Type B pancreatic cell (in vitro differentiated cells): ENCODE data around the gene RAP1B. TPM values are rescaled to one million over a fixed set of nuclear protein-coding genes. Genes with fewer than 3 reads are reported as not detected.
"Not testable (repeated sequence)": the region's sequence is repeated elsewhere in the genome, so short reads cannot be mapped to it uniquely, and the experiment has no call there.

ENCODE experiments used
- DNase-seq: peaks from one replicate; pipeline ENCODE4 v3.0.0; 2021; ENCODE audit warnings: mixed read lengths; ENCODE audit not compliant: unreplicated experiment; ENCODE audit errors: extremely low spot score
- H3K27ac Mint-ChIP-seq: 2 replicates; pipeline ENCODE4 v1.8.0; 2021; ENCODE audit warnings: mild to moderate bottlenecking, mixed read lengths
- H3K27me3 Mint-ChIP-seq: 2 replicates; pipeline ENCODE4 v1.8.0; 2021; ENCODE audit warnings: mixed read lengths
- H3K36me3 Mint-ChIP-seq: 2 replicates; pipeline ENCODE4 v1.8.0; 2021; ENCODE audit warnings: mixed read lengths
- H3K4me1 Mint-ChIP-seq: one replicate; pipeline ENCODE4 v1.8.0; 2021; ENCODE audit warnings: mixed read lengths; ENCODE audit not compliant: unreplicated experiment
- H3K4me3 Mint-ChIP-seq: 2 replicates; pipeline ENCODE4 v1.8.0; 2021; ENCODE audit warnings: mild to moderate bottlenecking, mixed read lengths
- H3K9me3 Mint-ChIP-seq: 2 replicates; pipeline ENCODE4 v1.8.0; 2021; ENCODE audit warnings: mixed read lengths
- total RNA-seq: library from RNA; stranded (reverse); gene quantifications from 2 replicates; pipeline ENCODE4 v1.2.1, GENCODE V29; 2021; ENCODE audit warnings: low replicate concordance
- TF ChIP-seq, protein P1 (sequence below): fragments of 200-600 bp; sonication (generic); conservative IDR thresholded peaks from 2 replicates; pipeline ENCODE4 v1.5.0; 2021; ENCODE audit warnings: antibody characterized with exemption, mild to moderate bottlenecking

RAP1B gene
- total RNA-seq, 1 donor from 2014 or later = 110 TPM

DNA sequence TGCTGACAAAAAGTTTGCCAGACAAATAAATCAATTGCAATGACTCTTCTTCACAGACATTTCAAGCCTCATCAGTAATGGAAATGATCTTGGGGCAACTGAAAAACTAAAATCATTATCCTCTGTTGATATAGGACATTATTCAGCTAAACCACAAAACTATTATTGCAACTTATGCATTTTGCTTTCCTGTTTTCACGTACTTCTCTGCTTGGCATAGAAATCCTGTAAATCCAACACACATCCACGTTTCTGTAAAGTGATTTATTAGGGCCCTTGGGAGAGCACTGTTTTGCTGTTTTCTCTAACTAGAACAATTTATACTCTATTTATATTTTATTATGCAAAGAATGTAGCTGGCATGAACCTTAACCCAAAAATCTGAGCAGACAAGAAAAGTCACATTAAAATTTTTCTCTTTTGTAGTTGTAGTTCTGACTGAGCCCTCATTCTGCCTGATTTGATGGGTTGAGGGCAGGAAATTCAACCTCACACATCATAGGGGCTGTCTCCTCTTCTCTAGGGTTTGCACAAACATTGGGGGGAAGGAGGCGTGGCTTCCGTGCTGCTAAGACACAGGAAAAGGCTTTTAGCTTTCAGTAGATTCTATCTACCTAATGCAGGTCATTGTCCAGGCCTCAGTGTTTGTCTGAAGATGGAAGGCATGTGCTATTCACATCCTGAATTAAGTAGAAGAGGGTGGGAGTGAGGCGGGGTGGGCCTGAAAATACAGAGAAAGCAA is 64.6 kb downstream of the RAP1B start:
- no peaks in the 10 kb centered on the region for H3K4me1 Mint-ChIP-seq
- no peaks in the 10 kb centered on the region for H3K36me3 Mint-ChIP-seq
- DNase-seq = no peak
- H3K27me3 Mint-ChIP-seq = no peaks in the 10 kb centered on the region
- peak overlapping the region; percentile 86 for H3K27ac Mint-ChIP-seq
- H3K4me3 Mint-ChIP-seq = no peak overlapping the region
- no peaks in the 10 kb centered on the region for H3K9me3 Mint-ChIP-seq
- TF ChIP-seq, protein P1, sequence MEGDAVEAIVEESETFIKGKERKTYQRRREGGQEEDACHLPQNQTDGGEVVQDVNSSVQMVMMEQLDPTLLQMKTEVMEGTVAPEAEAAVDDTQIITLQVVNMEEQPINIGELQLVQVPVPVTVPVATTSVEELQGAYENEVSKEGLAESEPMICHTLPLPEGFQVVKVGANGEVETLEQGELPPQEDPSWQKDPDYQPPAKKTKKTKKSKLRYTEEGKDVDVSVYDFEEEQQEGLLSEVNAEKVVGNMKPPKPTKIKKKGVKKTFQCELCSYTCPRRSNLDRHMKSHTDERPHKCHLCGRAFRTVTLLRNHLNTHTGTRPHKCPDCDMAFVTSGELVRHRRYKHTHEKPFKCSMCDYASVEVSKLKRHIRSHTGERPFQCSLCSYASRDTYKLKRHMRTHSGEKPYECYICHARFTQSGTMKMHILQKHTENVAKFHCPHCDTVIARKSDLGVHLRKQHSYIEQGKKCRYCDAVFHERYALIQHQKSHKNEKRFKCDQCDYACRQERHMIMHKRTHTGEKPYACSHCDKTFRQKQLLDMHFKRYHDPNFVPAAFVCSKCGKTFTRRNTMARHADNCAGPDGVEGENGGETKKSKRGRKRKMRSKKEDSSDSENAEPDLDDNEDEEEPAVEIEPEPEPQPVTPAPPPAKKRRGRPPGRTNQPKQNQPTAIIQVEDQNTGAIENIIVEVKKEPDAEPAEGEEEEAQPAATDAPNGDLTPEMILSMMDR = no peak

DNA sequence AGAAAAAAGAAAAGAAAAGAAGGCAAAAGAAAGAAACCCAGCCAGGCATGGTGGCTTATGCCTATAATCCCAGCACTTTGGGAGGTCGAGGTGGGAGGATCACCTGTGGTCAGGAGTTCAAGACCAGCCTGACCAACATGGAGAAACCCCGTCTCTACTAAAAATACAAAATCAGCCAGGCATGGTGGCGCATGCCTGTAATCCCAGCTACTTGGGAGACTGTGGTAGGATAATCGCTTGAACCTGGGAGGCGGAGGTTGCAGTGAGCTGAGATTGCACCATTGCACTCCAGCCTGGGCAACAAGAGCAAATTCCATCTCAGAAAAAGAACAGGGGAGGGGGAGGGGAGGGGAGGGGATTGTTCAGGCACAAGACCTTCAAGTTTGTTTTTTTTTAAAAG is 66.2 kb downstream of the RAP1B start:
- not testable (repeated sequence) for H3K4me1 Mint-ChIP-seq, H3K27me3 Mint-ChIP-seq, H3K27ac Mint-ChIP-seq, DNase-seq, H3K9me3 Mint-ChIP-seq, H3K36me3 Mint-ChIP-seq, H3K4me3 Mint-ChIP-seq

DNA sequence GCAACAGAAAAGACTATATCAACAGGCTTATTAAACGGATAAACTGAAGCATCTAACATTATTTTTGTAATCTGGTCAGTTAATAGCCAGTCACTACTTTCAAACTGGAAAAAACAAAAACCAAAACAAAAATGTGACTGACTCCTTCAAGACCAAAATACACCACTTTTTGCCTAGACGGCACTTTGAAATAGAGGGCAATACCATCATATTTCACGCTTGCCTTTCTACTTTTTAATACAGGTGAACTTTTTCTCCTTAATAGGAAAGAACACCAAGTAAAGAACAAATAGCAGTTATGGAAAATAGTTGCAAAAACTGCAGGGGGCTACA is 75.5 kb downstream of the RAP1B start:
- Mint-ChIP-seq H3K4me1 (peaks cover 12% of the 10 kb centered on the region), H3K27me3 (no peaks in the 10 kb centered on the region), H3K4me3 (peak overlapping the region; percentile 98), H3K36me3 (no peaks in the 10 kb centered on the region), H3K27ac (peak overlapping the region; percentile 95), H3K9me3 (no peaks in the 10 kb centered on the region)
- no peak for DNase-seq
- TF ChIP-seq, protein P1 = no peak

DNA sequence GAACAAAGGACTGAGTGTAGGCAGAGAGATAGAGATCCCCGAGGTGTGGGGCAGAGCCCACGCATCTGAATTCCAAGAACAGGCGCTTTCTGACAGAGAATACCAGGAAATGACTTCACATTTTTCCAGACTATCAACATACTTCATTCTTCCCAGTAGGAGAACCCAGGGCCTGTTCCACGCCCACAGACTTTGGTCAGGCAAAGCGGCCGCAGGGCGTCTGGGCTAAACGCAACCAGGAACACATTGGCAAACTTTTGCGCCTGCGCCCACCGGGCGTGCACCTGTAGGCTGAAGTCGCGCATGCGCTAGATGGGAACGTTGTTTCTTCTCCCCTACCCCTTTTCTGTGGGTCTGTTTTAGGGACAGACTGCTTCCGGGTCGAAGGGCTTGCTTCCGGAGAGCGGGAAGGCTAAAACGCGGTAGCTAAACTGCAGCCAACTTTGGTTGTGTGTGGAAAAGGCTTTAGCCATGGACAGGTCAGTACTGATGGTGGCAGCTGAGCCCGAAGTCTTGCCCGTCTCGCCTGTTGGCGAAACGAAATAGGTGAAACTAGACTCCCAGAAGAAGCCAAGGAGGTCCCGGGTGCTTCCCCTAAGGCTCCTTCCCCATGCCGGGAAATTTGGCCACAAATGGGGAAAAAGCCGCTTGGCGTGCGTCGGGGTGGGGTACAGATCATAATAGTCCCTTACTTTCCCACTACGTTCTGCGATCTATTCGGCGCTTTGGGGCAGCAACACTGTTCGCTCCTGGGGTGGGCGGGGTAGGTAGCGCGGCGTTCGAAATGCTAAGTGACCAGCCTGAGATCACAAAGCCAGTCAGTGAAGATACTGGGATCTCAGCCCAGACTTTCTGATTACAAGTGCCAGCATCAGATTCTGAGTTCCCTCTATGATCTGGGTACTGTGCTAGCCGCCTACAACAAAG is 76.2 kb downstream of the RAP1B start, which contains the start of gene NUP107:
Gene NUP107 (plus strand): TSS at position 384 of the 927 bp plus-strand sequence. CDS start 88 bp downstream, at position 472.
- Mint-ChIP-seq H3K27ac (peak within 1 kb of the TSS; percentile 95), H3K9me3 (no peaks in the 10 kb centered on the region), H3K4me1 (peaks cover 12% of the 10 kb centered on the region), H3K36me3 (peaks cover under 1% of the 10 kb centered on the region), H3K4me3 (peak within 1 kb of the TSS; percentile 98), H3K27me3 (no peaks in the 10 kb centered on the region)
- TF ChIP-seq, protein P1 = peak; percentile 51
- DNase-seq = peak; percentile 98

DNA sequence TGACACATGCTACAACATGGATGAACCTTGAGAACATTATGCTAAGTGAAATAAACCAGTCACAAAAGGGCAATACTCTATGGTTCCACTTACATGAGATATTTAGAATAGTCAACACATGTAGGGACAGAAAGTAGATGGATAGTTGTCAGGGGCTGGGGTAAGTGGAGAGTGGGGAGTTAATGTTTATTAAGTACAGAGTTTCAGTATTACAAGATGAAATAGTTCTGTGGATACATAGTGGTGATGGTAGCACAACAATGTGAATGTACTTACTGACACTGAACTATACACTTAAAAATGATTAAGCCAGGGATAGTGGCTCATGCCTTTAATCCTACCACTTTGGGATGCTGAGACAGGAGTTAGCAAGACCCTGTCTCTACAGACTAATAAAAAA is 84.8 kb downstream of the RAP1B start:
- H3K4me3 Mint-ChIP-seq = no peak overlapping the region
- no peak overlapping the region for H3K27ac Mint-ChIP-seq
- TF ChIP-seq, protein P1 = no peak
- DNase-seq = no peak
- H3K27me3 Mint-ChIP-seq = no peaks in the 10 kb centered on the region
- peaks cover 41% of the 10 kb centered on the region for H3K36me3 Mint-ChIP-seq
- H3K4me1 Mint-ChIP-seq = no peaks in the 10 kb centered on the region
- no peaks in the 10 kb centered on the region for H3K9me3 Mint-ChIP-seq

DNA sequence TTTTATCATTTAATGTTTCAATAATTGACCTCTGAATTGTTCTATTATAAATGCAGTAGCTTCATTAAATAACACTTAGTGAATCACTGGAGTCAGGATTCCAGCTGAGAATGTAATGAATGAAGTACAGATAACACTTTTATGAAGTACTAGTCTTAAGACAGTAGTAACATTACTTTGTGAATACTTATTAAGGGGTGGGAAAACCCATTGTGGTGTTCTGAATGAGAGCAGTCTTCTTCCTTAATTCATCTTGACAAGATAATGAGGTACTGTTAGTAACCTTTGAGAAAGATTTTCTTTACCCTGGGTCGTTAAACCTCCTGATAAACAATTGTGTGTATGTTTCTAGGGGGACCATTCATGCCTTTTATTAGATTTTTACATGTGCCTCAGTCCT is 88.8 kb downstream of the RAP1B start:
- Mint-ChIP-seq H3K27me3 (no peaks in the 10 kb centered on the region), H3K4me1 (no peaks in the 10 kb centered on the region), H3K9me3 (no peaks in the 10 kb centered on the region), H3K36me3 (peaks cover 38% of the 10 kb centered on the region), H3K27ac (no peak overlapping the region), H3K4me3 (no peak overlapping the region)
- no peak for DNase-seq
- TF ChIP-seq, protein P1 = no peak
